Measurements from ENCODE around the gene MIER3.
A peak's percentile ranks its signal among the peaks of the same experiment; 100 is the strongest.

The MIER3 gene

GRCh38 chr5:56908942-56909293 is 43.0 kb downstream of the MIER3 start:
- H3K27ac ChIP-seq, result peak overlapping the region; percentile 83
- no peak for DNase-seq (ENCODE audit: low read depth, low spot score)

- no peak for DNase-seq (ENCODE audit: low read depth, low spot score)
- H3K27ac ChIP-seq, result no peak overlapping the region
Measured at GRCh38 chr5:56900858-56901578, 50.9 kb downstream of the MIER3 start.

GRCh38 chr5:56900395-56900794 is 51.5 kb downstream of the MIER3 start:
- DNase-seq (ENCODE audit: low read depth, low spot score), result no peak
- no peak overlapping the region for H3K27ac ChIP-seq

- DNase-seq (ENCODE audit: low read depth, low spot score), result no peak
- H3K27ac ChIP-seq, result no peak overlapping the region
Measured at GRCh38 chr5:56898213-56898612, 53.7 kb downstream of the MIER3 start.

- H3K27ac ChIP-seq, result no peak overlapping the region
- DNase-seq (ENCODE audit: low read depth, low spot score), result no peak
Measured at GRCh38 chr5:56896763-56897162, 55.2 kb downstream of the MIER3 start.

- no peak for DNase-seq (ENCODE audit: low read depth, low spot score)
- no peak overlapping the region for H3K27ac ChIP-seq
Measured at GRCh38 chr5:56893251-56893951, 58.5 kb downstream of the MIER3 start.

GRCh38 chr5:56881571-56881970 is 70.4 kb downstream of the MIER3 start:
- H3K27ac ChIP-seq, result no peak overlapping the region

GRCh38 chr5:56876327-56876726 is 75.6 kb downstream of the MIER3 start:
- H3K27ac ChIP-seq, result no peak overlapping the region
- peak; percentile 43 for DNase-seq (ENCODE audit: low read depth, low spot score)

More at GRCh38 chr5:56881571-56881970, 70.4 kb downstream of the MIER3 start:
- no peak for DNase-seq (ENCODE audit: low read depth, low spot score)

- DNase-seq (ENCODE audit: low read depth, low spot score), result no peak
- H3K27ac ChIP-seq, result no peak overlapping the region
Measured at GRCh38 chr5:56873056-56873455, 78.9 kb downstream of the MIER3 start.

GRCh38 chr5:56871777-56872176 is 80.1 kb downstream of the MIER3 start:
- no peak overlapping the region for H3K27ac ChIP-seq

More at GRCh38 chr5:56871777-56872176, 80.1 kb downstream of the MIER3 start:
- no peak for DNase-seq (ENCODE audit: low read depth, low spot score)
